Measurements from ENCODE around the gene SBK1. TPM values are rescaled to one million over a fixed set of nuclear protein-coding genes. Genes with fewer than 3 reads are reported as not detected.
A peak's percentile ranks its signal among the peaks of the same experiment; 100 is the strongest.

Gene SBK1
- total RNA-seq, 1 donor from 2014 or later = 22.9 TPM

- Mint-ChIP-seq H3K4me1 (ENCODE audit: unreplicated experiment) (peaks cover 13% of the 10 kb centered on the region), H3K27ac (ENCODE audit: unreplicated experiment) (no peak overlapping the region), H3K9me3 (ENCODE audit: unreplicated experiment) (no peaks in the 10 kb centered on the region), H3K36me3 (ENCODE audit: low read depth, unreplicated experiment) (no peaks in the 10 kb centered on the region), H3K27me3 (ENCODE audit: unreplicated experiment) (peaks cover 15% of the 10 kb centered on the region), H3K4me3 (ENCODE audit: unreplicated experiment) (peak overlapping the region; percentile 90)
- no peak for TF ChIP-seq CTCF (IDR thresholded peaks at IDR 0.05; ENCODE audit: unreplicated experiment)
- DNase-seq (ENCODE audit: low spot score) = no peak
Observed at GRCh38 chr16:28294201-28294600, 1.9 kb downstream of the SBK1 start.

DNA sequence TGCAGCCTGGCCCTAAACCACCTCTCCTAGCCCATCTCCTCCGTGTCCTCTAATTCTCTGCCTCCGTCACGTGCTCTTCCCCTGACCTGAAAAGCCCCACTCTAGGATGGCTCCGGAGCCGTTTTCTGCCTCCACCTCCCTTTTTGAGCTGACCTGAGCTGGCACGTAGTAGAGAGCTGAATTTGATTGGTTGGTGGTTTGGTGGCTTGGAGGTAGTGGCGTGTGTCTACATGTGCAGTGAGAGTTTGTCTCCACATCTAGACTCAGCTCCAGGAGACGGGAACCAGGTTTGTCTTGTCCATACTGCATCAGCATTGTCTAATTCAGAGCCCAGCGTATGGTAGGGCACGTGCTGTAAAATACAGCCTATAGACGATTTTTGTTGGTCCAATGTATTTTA, 3.0 kb downstream of the SBK1 start:
- peaks cover 13% of the 10 kb centered on the region for H3K4me1 Mint-ChIP-seq (ENCODE audit: unreplicated experiment)
- no peak overlapping the region for H3K27ac Mint-ChIP-seq (ENCODE audit: unreplicated experiment)
- H3K4me3 Mint-ChIP-seq (ENCODE audit: unreplicated experiment) = peak overlapping the region; percentile 43
- H3K36me3 Mint-ChIP-seq (ENCODE audit: low read depth, unreplicated experiment) = peaks cover 3% of the 10 kb centered on the region
- TF ChIP-seq CTCF (IDR thresholded peaks at IDR 0.05; ENCODE audit: unreplicated experiment) = no peak
- H3K27me3 Mint-ChIP-seq (ENCODE audit: unreplicated experiment) = peaks cover 14% of the 10 kb centered on the region
- DNase-seq (ENCODE audit: low spot score) = no peak
- no peaks in the 10 kb centered on the region for H3K9me3 Mint-ChIP-seq (ENCODE audit: unreplicated experiment)

DNA sequence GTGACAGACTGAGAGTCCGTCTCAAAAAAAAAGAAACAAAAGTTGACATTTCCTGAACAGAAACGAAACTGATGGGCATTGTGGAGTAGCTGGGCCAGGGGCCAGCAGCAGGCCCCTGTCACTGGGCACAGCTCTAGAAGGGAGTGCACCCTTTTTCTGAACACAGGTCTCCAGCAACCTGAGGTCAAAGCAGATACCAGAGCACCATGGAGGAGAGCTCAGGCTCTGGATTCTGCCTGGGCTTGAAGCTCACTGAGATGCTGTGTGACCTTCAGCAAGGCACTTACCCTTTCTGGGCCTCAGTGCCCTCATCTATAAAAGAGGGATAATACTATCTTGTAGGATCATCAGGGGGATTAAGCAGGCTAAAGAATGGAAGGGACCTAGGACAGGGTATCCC, 5.0 kb downstream of the SBK1 start:
- Mint-ChIP-seq H3K27me3 (ENCODE audit: unreplicated experiment) (peaks cover 13% of the 10 kb centered on the region), H3K4me3 (ENCODE audit: unreplicated experiment) (no peak overlapping the region), H3K9me3 (ENCODE audit: unreplicated experiment) (no peaks in the 10 kb centered on the region), H3K4me1 (ENCODE audit: unreplicated experiment) (peaks cover 4% of the 10 kb centered on the region), H3K27ac (ENCODE audit: unreplicated experiment) (no peak overlapping the region), H3K36me3 (ENCODE audit: low read depth, unreplicated experiment) (peaks cover 3% of the 10 kb centered on the region)
- DNase-seq (ENCODE audit: low spot score) = no peak
- no peak for TF ChIP-seq CTCF (IDR thresholded peaks at IDR 0.05; ENCODE audit: unreplicated experiment)

GRCh38 chr16:28297784-28298510, 5.6 kb downstream of the SBK1 start:
- H3K27ac Mint-ChIP-seq (ENCODE audit: unreplicated experiment) = no peak overlapping the region
- TF ChIP-seq CTCF (IDR thresholded peaks at IDR 0.05; ENCODE audit: unreplicated experiment) = no peak
- H3K4me1 Mint-ChIP-seq (ENCODE audit: unreplicated experiment) = peaks cover 4% of the 10 kb centered on the region
- H3K36me3 Mint-ChIP-seq (ENCODE audit: low read depth, unreplicated experiment) = peaks cover 3% of the 10 kb centered on the region
- DNase-seq (ENCODE audit: low spot score) = no peak
- peaks cover 11% of the 10 kb centered on the region for H3K27me3 Mint-ChIP-seq (ENCODE audit: unreplicated experiment)
- H3K9me3 Mint-ChIP-seq (ENCODE audit: unreplicated experiment) = no peaks in the 10 kb centered on the region
- no peak overlapping the region for H3K4me3 Mint-ChIP-seq (ENCODE audit: unreplicated experiment)

DNA sequence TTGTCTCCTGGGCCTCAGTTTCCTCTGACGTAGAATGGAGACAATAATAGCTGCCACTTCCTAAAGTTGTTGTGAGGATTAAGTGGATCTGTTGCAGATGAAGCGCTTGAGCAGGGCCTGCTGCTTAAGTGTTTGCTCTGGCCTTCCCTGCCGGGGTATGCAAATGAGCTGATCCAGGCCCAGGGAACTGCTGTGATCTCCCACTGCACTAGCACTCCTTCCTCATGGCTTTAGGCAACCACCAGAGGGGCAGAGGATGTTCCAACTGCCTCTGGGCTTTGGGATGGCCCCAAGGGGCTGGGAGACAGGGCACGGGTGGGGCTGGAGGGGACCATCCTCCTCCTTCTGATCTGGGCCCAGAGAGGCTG, 6.2 kb downstream of the SBK1 start:
- TF ChIP-seq CTCF (IDR thresholded peaks at IDR 0.05; ENCODE audit: unreplicated experiment) = no peak
- no peaks in the 10 kb centered on the region for H3K9me3 Mint-ChIP-seq (ENCODE audit: unreplicated experiment)
- peaks cover 3% of the 10 kb centered on the region for H3K36me3 Mint-ChIP-seq (ENCODE audit: low read depth, unreplicated experiment)
- peaks cover 11% of the 10 kb centered on the region for H3K27me3 Mint-ChIP-seq (ENCODE audit: unreplicated experiment)
- H3K27ac Mint-ChIP-seq (ENCODE audit: unreplicated experiment) = no peak overlapping the region
- H3K4me1 Mint-ChIP-seq (ENCODE audit: unreplicated experiment) = peaks cover 4% of the 10 kb centered on the region
- DNase-seq (ENCODE audit: low spot score) = no peak
- no peak overlapping the region for H3K4me3 Mint-ChIP-seq (ENCODE audit: unreplicated experiment)

Data from endothelial cell (in vitro differentiated cells).